GM12874 (cell line): Measurements from ENCODE around the gene CREB3.

ENCODE experiments used
- TF ChIP-seq, protein P1 (sequence below): IDR thresholded peaks from 2 replicates; pipeline ENCODE4 v1.5.1; 2011; ENCODE audit warnings: low read depth, mild to moderate bottlenecking, control low read depth, low read length, moderate library complexity; ENCODE audit not compliant: insufficient read depth

Gene CREB3

DNA sequence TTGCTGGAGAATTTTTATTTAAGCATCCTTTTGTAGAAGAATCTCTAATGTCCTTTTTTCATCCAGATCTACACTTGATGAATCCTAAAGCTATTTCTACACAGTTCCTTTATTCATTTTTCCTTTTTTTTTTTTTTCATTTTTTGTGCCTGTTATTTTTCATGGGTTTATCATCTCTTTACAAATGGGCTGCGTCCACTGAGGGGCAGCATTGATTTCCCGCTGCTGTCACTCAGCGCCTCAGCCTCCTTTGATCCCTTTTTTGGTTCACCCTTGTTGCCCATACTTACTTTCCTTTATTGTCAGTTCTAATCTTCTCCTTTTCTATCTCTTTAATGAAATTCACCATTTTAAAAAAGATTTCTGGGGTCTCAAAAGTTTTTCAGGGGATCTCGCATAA is 27.3 kb downstream of the CREB3 start:
- TF ChIP-seq, protein P1, sequence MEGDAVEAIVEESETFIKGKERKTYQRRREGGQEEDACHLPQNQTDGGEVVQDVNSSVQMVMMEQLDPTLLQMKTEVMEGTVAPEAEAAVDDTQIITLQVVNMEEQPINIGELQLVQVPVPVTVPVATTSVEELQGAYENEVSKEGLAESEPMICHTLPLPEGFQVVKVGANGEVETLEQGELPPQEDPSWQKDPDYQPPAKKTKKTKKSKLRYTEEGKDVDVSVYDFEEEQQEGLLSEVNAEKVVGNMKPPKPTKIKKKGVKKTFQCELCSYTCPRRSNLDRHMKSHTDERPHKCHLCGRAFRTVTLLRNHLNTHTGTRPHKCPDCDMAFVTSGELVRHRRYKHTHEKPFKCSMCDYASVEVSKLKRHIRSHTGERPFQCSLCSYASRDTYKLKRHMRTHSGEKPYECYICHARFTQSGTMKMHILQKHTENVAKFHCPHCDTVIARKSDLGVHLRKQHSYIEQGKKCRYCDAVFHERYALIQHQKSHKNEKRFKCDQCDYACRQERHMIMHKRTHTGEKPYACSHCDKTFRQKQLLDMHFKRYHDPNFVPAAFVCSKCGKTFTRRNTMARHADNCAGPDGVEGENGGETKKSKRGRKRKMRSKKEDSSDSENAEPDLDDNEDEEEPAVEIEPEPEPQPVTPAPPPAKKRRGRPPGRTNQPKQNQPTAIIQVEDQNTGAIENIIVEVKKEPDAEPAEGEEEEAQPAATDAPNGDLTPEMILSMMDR = no peak

DNA sequence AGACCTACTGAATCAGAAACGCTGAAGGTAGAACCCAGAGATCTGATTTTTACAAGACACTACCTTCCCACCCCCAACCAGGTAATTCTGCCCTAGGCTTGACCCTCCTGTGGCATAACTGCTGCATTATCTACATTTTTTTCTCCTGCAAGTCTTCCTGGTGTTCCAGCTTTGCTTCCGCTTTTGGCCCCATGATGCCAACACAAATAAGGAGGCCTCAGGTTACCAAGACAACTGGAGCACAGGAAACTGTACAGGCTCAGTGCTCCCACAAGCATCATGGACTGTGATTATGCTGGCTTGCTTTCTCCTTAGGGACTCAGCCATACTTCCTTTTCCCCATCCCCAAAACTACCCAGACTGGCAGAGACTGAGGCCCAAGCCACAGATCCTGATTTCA is 28.2 kb downstream of the CREB3 start:
- TF ChIP-seq, protein P1 = no peak

DNA sequence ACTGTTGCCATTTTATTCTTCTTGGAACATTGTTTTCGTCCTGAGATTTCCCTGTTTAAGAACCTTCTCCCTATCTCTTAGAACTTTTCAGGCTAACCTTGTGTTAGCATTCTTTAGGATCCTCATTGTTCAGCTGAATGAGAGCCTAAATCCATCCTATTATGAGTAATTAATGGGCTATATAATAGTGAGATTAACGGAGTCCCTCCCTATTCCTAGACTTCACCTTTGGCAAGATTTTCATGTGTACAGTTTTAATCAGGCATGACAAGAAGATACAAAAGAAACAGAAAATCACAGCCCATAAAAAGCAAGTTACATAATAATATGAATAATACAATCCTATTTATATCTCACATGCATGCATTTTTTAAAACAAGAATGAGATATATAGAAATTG is 30.7 kb downstream of the CREB3 start:
- TF ChIP-seq, protein P1 = no peak

DNA sequence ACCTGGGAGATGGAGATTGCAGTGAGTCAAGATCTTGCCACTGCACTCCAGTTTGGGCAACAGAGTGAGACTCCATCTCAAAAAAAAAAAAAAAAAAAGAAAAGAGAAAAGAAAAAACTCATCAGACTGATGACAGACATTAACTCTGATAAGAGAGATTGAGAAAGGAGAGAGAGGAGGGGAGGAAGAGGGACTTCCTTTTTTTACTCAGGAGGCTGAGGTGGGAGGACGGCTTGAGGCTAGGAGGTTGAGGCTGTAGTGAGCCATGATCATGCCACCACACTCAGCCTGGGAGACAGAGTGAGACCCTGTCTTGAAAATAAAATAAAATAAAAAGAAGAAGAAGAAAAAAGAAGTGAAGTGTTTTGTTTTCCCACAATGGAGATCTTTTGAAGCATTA is 31.3 kb downstream of the CREB3 start:
- TF ChIP-seq, protein P1 = no peak

DNA sequence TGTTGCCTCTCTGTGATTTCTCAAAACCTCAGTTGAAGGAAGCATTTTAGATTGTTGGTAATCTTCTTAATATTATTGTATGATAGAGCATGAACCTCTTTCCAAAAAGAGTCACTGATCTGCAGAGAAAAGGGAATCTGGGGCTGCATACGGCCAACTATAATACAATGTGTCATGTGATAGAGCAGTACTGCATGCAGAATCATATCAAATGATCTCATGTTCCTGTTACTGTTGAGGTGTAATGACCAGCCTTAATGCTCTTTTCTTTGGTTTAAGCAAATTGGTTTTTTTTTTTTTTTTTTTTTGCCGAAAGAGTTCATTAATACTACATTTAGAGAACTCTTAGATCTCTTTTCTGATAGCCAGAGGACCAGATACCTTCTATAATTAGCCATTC is 34.5 kb downstream of the CREB3 start:
- TF ChIP-seq, protein P1 = no peak

DNA sequence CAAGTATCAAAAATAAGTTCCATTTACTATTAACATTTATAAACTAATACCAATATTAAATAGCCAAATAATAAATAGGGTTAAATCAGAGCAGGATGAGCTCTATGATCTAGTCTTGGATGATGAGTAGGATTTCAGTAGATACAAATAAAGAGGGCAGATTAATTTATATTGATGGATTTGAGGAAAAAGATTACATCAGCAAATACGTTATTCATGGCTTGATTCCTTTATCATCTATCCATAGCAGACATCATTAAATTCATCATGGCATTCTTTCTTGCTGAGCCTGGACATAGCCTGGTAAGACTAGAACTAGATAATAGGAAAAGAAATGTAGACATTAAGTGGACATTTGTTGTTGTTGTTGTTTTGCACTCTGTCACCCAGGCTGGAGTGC is 35.0 kb downstream of the CREB3 start:
- TF ChIP-seq, protein P1 = no peak

DNA sequence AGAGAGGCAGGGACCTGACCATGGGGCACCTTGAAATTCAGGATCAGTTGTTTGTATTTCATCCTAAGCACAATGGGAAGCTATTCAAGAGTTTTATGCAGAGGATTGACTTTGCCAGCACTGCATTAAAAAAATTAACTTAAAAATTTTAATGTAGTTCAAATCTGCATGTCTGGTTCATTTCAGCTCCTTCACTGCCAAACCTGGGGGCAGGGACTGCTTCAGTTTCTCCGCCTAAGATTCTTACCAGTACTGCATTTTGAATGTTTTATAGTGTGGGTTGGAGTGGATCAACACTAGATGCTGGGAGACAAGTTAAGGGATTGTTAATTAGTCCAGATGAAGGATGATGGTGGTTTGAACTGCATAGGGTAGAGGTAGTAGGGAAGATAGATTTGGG is 37.3 kb downstream of the CREB3 start:
- TF ChIP-seq, protein P1 = no peak

DNA sequence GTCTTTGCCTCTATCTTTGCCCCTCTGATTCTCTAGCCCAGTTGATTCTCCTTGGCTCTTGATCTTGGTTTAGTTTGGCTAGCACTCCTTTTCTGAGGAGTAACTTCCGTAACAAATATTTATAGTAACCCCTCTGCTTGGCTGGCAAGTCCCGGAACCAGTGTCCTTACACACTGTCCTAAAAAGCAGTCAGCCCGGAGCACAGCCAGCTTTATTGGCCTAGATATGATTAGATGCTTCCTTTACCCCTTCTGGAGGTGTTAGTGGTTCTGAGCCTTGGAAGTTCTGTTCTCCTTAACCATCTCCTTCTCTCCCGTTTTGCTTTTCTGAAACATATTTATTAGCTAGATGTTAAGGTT is 38.6 kb downstream of the CREB3 start:
- TF ChIP-seq, protein P1 = no peak
